GM04503 (cell line): ENCODE results near the gene LAMA2.

Experiments used
- DNase-seq: peaks from one replicate; pipeline ENCODE4 v3.0.0-alpha.2; 2012; ENCODE audit warnings: low read depth

Gene LAMA2

GRCh38 chr6:129517288-129517687, 634.4 kb downstream of the LAMA2 start:
- DNase-seq, result no peak

DNA sequence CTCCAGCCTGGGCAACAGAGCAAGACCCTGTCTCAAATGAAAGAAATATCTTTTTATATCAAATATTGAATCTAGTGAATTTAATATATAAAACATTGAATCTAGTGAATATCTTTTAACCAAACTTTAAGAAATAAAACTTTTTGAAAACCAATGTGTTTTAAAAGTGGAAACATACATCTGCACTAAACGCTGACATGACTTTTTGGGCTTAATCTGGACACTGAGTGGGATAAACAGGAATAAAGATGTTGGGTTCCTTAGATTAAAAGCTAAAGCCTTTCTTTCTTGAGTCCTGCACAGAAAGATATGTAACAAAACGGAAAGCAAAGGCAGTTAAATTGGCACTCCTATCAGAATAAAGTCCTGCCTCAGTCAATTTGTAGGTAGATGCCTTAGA, 636.8 kb downstream of the LAMA2 start:
- DNase-seq, result no peak

DNA sequence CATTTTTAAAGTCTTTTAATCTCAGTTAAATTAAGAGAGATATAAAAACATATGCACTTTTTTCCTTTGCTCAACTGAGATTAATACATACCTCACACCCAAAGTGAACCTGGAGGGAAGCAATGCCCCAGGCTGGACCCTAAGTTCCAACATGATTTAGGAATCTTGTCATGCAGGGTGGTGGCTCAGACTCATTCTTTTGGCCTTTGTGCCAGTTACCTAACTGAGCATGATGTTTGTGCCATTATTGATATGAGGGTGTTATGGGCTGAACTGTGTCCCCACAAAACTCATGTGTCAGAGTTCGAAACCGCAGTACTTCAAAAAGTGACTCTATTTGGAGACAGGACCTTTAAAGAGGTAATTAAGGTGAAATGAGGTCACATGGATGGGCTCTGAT, 639.0 kb downstream of the LAMA2 start:
- DNase-seq, result no peak

- no peak for DNase-seq
These were observed 640.9 kb downstream of the LAMA2 start for GRCh38 chr6:129523816-129524215.

GRCh38 chr6:129525055-129525454, 642.1 kb downstream of the LAMA2 start:
- no peak for DNase-seq

- DNase-seq, result no peak
These were observed 652.0 kb downstream of the LAMA2 start for GRCh38 chr6:129534926-129535325.

GRCh38 chr6:129536271-129536670, 653.3 kb downstream of the LAMA2 start:
- DNase-seq, result no peak

DNA sequence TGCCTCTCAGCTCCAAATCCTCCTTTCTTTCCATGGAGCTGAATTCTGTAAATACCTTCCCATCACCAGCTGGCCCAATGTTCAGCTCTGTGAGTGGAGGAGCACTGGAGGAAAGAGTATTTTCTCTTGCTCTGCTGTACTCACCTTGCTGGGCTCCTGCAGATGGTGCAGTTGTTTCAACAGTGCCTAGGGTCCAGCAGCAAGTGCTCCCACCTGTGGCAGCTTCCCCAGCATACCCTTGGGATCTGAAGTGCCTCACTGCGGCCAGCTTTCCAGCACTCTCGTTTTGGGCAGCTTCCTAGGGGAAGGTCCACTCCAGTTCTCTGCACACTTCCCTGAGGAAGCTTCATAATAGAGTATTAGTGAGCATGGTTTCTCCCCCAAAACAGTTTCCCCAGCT, 656.1 kb downstream of the LAMA2 start:
- no peak for DNase-seq

DNA sequence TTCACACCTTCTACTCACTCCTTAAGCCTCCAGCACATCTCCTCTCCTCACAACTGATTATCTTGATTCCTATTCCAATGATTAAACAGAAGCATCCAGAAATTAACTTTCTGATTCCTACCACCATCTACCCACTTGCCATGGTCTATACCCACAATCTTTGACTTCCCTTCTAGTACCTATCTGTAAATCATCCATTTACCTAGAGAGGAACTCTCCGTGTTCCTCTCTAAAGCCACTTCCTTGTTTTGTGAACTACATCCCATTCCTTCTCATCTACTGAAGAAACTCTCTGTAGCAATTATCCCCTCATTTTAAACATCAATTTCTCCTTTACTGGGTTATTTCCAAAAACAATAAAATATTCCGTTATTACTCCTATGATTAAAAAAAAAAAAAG, 659.8 kb downstream of the LAMA2 start:
- no peak for DNase-seq

DNA sequence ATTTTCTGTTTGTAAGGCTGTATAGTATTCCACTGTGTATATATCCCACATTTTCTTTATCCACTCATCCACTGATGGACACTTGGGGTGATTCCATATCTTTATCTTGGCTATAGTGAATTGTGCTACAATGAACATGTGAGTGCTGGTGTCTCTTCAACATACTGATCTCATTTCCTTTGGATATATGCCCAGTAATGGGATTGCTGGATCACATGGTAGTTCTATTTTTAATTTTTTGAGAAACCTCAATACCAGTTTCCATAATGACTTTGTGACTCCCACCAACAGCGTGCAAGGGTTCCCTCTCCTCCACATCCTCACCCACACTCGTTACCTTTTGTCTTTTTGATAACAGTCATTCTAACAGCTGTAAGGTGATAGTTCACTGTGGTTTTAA, 661.0 kb downstream of the LAMA2 start:
- DNase-seq, result no peak

GRCh38 chr6:129544892-129545612, 662.1 kb downstream of the LAMA2 start:
- DNase-seq, result no peak

- DNase-seq, result no peak
These were observed 663.8 kb downstream of the LAMA2 start for GRCh38 chr6:129546702-129547101.

- DNase-seq, result no peak
These were observed 668.5 kb downstream of the LAMA2 start for GRCh38 chr6:129551486-129551885.

- no peak for DNase-seq
These were observed 669.5 kb downstream of the LAMA2 start for GRCh38 chr6:129552413-129552812.

DNA sequence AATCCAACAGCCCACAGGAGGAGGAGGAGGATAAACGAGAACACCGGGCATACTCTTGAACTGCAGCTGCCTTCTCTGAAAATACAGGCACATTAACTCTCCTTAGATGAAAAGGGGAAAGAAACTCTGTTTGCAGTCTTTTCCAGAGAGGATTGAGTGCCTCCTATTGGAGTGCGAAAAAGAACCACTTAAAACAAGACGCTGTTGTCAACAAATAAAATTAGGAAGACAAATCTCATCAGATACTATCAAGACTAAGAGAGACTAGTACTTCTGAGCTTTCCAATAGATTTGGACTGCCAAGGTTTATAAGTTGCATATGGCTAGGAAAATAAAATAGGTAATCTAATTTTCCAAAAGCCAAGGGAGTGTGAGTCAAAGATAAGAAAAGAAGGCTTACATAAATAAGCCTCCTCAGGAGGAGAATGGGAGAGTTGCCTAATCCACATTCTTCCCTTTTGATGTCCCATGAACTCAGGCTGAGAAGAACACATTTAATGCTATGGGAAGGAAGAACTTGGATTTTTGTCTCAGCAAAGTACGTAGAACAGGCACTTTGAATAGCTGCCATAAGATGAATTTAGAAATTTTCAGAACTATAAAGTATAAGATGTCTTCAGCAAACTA, 672.4 kb downstream of the LAMA2 start:
- no peak for DNase-seq

GRCh38 chr6:129558248-129558647, 675.3 kb downstream of the LAMA2 start:
- no peak for DNase-seq

- DNase-seq, result no peak
These were observed 682.4 kb downstream of the LAMA2 start for GRCh38 chr6:129565366-129565765.

DNA sequence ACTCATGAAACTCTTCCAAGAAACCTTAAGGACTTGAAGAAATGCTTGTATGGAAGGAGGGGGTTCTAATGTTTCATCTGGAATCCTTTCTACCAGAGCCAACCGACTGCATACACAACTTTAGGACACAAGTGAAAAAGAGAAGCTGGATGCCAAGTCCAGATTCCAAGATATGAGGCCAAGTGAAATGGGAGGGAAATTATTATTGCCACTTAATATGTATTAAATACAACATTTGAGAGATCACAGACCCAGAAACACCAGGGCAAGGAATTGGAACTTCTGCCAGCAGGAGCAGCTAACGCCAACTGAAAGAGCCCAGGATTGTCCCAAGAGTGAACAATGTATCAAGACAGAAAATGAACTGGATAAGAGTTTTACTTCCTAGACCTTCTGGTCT, 682.9 kb downstream of the LAMA2 start:
- no peak for DNase-seq
